Measurements from ENCODE around the gene DSCAM. TPM values are rescaled to one million over a fixed set of nuclear protein-coding genes. Genes with fewer than 3 reads are reported as not detected.

Gene DSCAM
- total and polyA plus RNA-seq, 2 donors (not counting 3 experiments of a cell fraction or from before 2014, with no cell fraction given): not detected

DNA sequence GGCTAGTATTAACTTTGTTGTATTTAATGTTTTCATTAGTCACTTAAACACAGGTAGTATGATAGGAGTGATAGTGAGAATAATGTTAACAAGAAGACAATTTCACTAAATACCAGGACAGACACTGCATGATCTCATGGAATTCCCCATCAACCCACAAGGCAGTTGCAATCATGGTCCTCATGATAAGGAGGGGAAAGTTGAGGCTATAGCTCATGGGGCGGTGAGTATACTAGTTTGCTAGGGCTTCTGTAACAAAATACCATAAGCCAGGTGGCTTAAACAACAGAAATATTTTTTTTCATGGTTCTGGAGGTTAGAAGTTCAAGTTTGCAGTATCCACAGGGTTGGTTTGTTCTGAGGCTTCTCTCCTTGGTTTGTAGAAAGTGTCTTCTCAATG lies 115.8 kb downstream of the DSCAM start:
- ChIA-PET CTCF (no interaction called here), POLR2A (no interaction called here)
- dilution Hi-C loops (cut with MboI; ENCODE audit: extremely low pct_ligation_motif_present, low sequenced_read_pairs) (no loop called here), intact Hi-C loops (cut with micrococcal nuclease) (no loop called here)
- Histone ChIP-seq H2AFZ (ENCODE audit: low read depth, low read length) (no peak overlapping the region), H3K27me3 (ENCODE audit: control insufficient read depth in 2 of 2, insufficient read depth in 2 of 2, low read length in 2 of 2) (no peaks in the 10 kb centered on the region), H3K36me3 (ENCODE audit: control insufficient read depth in 2 of 2, extremely low read depth in 1 of 2, insufficient read depth in 2 of 2, low read length in 2 of 2) (no peaks in the 10 kb centered on the region), H3K9ac (replicated peaks; ENCODE audit: extremely low read depth, insufficient read depth, low read length) (no peak overlapping the region), H3K9me1 (replicated peaks; ENCODE audit: control insufficient read depth, extremely low read depth, insufficient read depth, low read length) (no peaks in the 10 kb centered on the region), H3K27ac (ENCODE audit: insufficient read depth, low read depth, low read length) (no peak overlapping the region), H3K79me2 (ENCODE audit: control insufficient read depth, insufficient read depth, low read length) (no peaks in the 10 kb centered on the region), H3K4me2 (ENCODE audit: insufficient read depth, low read length) (no peak overlapping the region), H4K20me1 (replicated peaks; ENCODE audit: control insufficient read depth, extremely low read depth, insufficient read depth, low read length) (no peaks in the 10 kb centered on the region), H3K9me3 (replicated peaks; ENCODE audit: control insufficient read depth, insufficient read depth, low read length) (peaks cover 4% of the 10 kb centered on the region), H3K4me3 (replicated peaks in 1 of 3; ENCODE audit: insufficient read depth in 1 of 3, low read depth in 1 of 3, low read length in 3 of 3) (no peak overlapping the region), H3K4me1 (ENCODE audit: control insufficient read depth, extremely low read depth, insufficient read depth, low read length) (no peaks in the 10 kb centered on the region)
- FAIRE-seq: no peak
- no TSS peak for BruUV-seq (replicated peaks)
- TF ChIP-seq FOS (IDR thresholded peaks at IDR 0.05; ENCODE audit: borderline replicate concordance, insufficient read depth, low read length): no peak
- no peak for TF ChIP-seq POLR2AphosphoS5 (IDR thresholded peaks at IDR 0.05; ENCODE audit: insufficient read depth, low read depth, low read length)
- TF ChIP-seq, protein P1, sequence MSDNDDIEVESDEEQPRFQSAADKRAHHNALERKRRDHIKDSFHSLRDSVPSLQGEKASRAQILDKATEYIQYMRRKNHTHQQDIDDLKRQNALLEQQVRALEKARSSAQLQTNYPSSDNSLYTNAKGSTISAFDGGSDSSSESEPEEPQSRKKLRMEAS (IDR thresholded peaks at IDR 0.05; ENCODE audit: insufficient read depth, insufficient read length): no peak
- TF ChIP-seq POLR2A (IDR thresholded peaks at IDR 0.05; ENCODE audit: low read depth, low read length): no peak
- TF ChIP-seq, protein P2, sequence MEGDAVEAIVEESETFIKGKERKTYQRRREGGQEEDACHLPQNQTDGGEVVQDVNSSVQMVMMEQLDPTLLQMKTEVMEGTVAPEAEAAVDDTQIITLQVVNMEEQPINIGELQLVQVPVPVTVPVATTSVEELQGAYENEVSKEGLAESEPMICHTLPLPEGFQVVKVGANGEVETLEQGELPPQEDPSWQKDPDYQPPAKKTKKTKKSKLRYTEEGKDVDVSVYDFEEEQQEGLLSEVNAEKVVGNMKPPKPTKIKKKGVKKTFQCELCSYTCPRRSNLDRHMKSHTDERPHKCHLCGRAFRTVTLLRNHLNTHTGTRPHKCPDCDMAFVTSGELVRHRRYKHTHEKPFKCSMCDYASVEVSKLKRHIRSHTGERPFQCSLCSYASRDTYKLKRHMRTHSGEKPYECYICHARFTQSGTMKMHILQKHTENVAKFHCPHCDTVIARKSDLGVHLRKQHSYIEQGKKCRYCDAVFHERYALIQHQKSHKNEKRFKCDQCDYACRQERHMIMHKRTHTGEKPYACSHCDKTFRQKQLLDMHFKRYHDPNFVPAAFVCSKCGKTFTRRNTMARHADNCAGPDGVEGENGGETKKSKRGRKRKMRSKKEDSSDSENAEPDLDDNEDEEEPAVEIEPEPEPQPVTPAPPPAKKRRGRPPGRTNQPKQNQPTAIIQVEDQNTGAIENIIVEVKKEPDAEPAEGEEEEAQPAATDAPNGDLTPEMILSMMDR (IDR thresholded peaks at IDR 0.05; ENCODE audit: extremely low read depth in 1 of 2, insufficient read depth in 1 of 2, low read depth in 1 of 2, low read length in 2 of 2): no peak
- TF ChIP-seq EZH2 (IDR thresholded peaks at IDR 0.05; ENCODE audit: borderline replicate concordance, low read depth, low read length, severe bottlenecking): no peak
- TF ChIP-seq JUN (IDR thresholded peaks at IDR 0.05; ENCODE audit: borderline replicate concordance, insufficient read depth, insufficient read length, low read depth): no peak
- no peak for TF ChIP-seq GATA2 (IDR thresholded peaks at IDR 0.05; ENCODE audit: insufficient read depth, insufficient read length, low read depth, low read length)
- no peak for TF ChIP-seq MYC (IDR thresholded peaks at IDR 0.05; ENCODE audit: low read depth, low read length)
- DNase-seq (ENCODE audit: low read depth, low spot score): no peak
